ENCODE data around the gene MLST8.

DNA sequence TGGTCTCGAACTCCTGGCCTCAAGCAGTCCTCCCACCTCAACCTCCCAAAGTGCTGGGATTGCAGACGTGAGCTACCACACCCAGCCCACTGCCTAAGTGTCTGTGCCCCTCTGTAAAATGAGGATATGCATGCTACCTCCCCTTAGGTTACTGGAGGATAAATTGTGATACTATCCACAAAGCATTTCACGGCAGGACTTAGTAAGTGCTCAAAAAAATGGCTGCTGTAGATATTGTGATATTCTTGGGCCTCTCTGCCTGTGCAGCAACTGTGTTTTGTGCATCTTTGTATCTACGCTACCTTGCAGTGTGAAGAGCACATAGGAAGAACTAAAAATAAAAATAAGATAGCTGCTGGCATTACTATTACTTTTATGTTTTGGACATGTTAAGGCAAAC, 7.0 kb upstream of the MLST8 start:
- TF ChIP-seq CTCF (IDR thresholded peaks at IDR 0.05; ENCODE audit: extremely low read depth in 1 of 2, insufficient read depth in 1 of 2, low read depth in 1 of 2, low read length in 2 of 2) (no peak), MAX (IDR thresholded peaks at IDR 0.05; ENCODE audit: insufficient read depth, insufficient read length) (no peak)

Data from endothelial cell of umbilical vein (primary cell).